Natural killer cell (primary cell): ENCODE measurements around the gene NPLOC4. TPM values are rescaled to one million over a fixed set of nuclear protein-coding genes. Genes with fewer than 3 reads are reported as not detected.

Source experiments
- ATAC-seq, 3 donors: fragments of 150-1000 bp in 2 of 3; fragments of 200-7000 bp in 1 of 3; cut with Tn5 transposase; 1 replicate in 1 of 3; 2 replicates in 2 of 3; pipeline ENCODE4 v1.10.0; 2021; ENCODE audit warnings: mild to moderate bottlenecking in 2 of 3, moderate library complexity in 2 of 3
- DNase-seq, 2 donors: peaks; one replicate each; pipeline versions ENCODE4 v3.0.0 to v3.0.0-alpha.2; 2013 to 2021; ENCODE audit warnings: mixed read lengths in 1 of 2
- H3K27ac ChIP-seq: one replicate; pipeline ENCODE4 v1.5.1; 2013; ENCODE audit warnings: mild to moderate bottlenecking, low read length
- H3K27me3 ChIP-seq: one replicate; pipeline ENCODE4 v1.6.1; 2013; ENCODE audit warnings: low read length; ENCODE audit not compliant: control insufficient read depth, insufficient read depth
- H3K36me3 ChIP-seq: one replicate; pipeline ENCODE4 v1.6.1; 2013; ENCODE audit warnings: low read length; ENCODE audit not compliant: control insufficient read depth, insufficient read depth
- H3K4me1 ChIP-seq: one replicate; pipeline ENCODE4 v1.6.1; 2013; ENCODE audit warnings: low read length; ENCODE audit not compliant: control insufficient read depth, insufficient read depth
- H3K4me3 ChIP-seq: one replicate; pipeline ENCODE4 v1.5.1; 2013; ENCODE audit warnings: low read length
- H3K9me3 ChIP-seq: one replicate; pipeline ENCODE4 v1.6.1; 2013; ENCODE audit warnings: low read length; ENCODE audit not compliant: control insufficient read depth, insufficient read depth
- H3K27ac Mint-ChIP-seq, 2 donors: one replicate each; pipeline ENCODE4 v1.8.0; 2022; ENCODE audit warnings: mild to moderate bottlenecking in 2 of 2, mixed read lengths in 2 of 2, moderate library complexity in 1 of 2
- H3K27me3 Mint-ChIP-seq, 2 donors: one replicate each; pipeline ENCODE4 v1.8.0; 2022; ENCODE audit warnings: low read depth in 2 of 2, mixed read lengths in 2 of 2
- H3K36me3 Mint-ChIP-seq: one replicate; pipeline ENCODE4 v1.8.0; 2022; ENCODE audit warnings: mixed read lengths
- H3K4me1 Mint-ChIP-seq, 2 donors: one replicate each; pipeline ENCODE4 v1.8.0; 2022; ENCODE audit warnings: mixed read lengths in 2 of 2
- H3K4me3 Mint-ChIP-seq: one replicate; pipeline ENCODE4 v1.8.0; 2022; ENCODE audit warnings: mild to moderate bottlenecking, moderate library complexity, mixed read lengths
- H3K9me3 Mint-ChIP-seq, 2 donors: one replicate each; pipeline ENCODE4 v1.8.0; 2022; ENCODE audit warnings: mixed read lengths in 2 of 2
- WGBS: methylation state at CpG from one replicate; pipeline ENCODE4 v1.1.7; 2013; ENCODE audit warnings: missing lambda C conversion rate; ENCODE audit not compliant: insufficient coverage; 5-methylcytosine and 5-hydroxymethylcytosine counted together
- intact Hi-C: fragments of 100-400 bp; cut with micrococcal nuclease; formaldehyde crosslinking; loops from one replicate; pipeline ENCODE4 v1.14.2; 2022
- total RNA-seq, 4 donors: library from RNA; stranded (reverse); fragments of 120-200 nt in 1 of 4; gene quantifications; one replicate each; pipeline versions ENCODE4 v1.2.3 to v1.2.4, GENCODE V29; 2013 to 2022
- TF ChIP-seq, protein P1 (sequence below): fragments of 200-600 bp; IDR thresholded peaks from one replicate; pipeline ENCODE4 v1.8.0; 2022; ENCODE audit warnings: antibody characterized with exemption

Gene NPLOC4
- total RNA-seq, 3 donors from 2014 or later (not counting 1 experiment from before 2014, with no cell fraction given) = 96.2 to 117 (median 99.1) TPM

DNA sequence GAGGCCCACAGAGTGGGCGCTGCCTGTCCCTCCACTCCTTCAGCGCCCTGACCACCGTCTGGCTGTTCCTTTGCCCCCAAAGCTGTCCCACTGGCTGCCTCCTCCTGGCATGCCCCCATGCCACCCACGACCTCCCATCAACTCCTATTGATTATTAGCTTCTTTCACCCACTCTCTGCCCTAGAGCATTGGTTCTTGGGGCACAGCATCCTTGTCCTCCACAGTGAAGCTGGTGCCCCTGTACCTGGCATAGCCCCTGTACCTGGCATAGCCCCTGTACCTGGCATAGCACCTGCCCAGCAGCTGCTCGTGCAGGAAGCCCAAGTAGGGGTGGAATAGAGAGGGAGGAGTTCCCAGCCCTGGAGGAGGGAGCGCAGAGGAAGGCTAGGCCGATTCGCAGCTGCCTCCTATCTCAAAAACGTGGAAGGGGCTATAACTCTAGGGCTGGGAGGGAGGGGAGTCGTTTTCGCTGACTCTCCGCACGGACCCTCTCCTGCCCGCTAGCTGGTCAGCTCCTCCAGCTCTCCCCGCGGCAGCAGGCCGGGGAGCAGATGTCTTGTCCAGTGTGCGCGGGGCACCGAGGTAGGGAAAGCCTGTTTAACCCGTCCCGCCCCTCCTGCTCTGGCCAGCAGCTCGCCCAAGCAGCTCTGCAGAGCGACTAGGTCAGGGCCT, 118.7 kb downstream of the NPLOC4 start:
- Histone ChIP-seq H3K36me3 (no peaks in the 10 kb centered on the region), H3K4me1 (peaks cover 62% of the 10 kb centered on the region), H3K27me3 (no peaks in the 10 kb centered on the region), H3K9me3 (no peaks in the 10 kb centered on the region), H3K4me3 (no peak overlapping the region), H3K27ac (peak overlapping the region; percentile 31)
- no peak for ATAC-seq
- intact Hi-C loops = loop anchor here (2.0 to 10.0 kb wide), 2 partner anchors 35 to 87 kb away; partner anchors contain the start of gene FAAP100
- Mint-ChIP-seq H3K27me3 (no peaks in the 10 kb centered on the region), H3K4me3 (peak overlapping the region; percentile 65), H3K27ac (peak overlapping the region in 1 of 2 donors; percentile 52), H3K4me1 (peaks cover 23 to 35% of the 10 kb centered on the region in 2 donors), H3K9me3 (no peaks in the 10 kb centered on the region), H3K36me3 (no peaks in the 10 kb centered on the region)
- TF ChIP-seq, protein P1, sequence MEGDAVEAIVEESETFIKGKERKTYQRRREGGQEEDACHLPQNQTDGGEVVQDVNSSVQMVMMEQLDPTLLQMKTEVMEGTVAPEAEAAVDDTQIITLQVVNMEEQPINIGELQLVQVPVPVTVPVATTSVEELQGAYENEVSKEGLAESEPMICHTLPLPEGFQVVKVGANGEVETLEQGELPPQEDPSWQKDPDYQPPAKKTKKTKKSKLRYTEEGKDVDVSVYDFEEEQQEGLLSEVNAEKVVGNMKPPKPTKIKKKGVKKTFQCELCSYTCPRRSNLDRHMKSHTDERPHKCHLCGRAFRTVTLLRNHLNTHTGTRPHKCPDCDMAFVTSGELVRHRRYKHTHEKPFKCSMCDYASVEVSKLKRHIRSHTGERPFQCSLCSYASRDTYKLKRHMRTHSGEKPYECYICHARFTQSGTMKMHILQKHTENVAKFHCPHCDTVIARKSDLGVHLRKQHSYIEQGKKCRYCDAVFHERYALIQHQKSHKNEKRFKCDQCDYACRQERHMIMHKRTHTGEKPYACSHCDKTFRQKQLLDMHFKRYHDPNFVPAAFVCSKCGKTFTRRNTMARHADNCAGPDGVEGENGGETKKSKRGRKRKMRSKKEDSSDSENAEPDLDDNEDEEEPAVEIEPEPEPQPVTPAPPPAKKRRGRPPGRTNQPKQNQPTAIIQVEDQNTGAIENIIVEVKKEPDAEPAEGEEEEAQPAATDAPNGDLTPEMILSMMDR = no peak
- 67% methylated on average over 24 of the region's 24 CpGs for WGBS
- peak in 1 of 2 donors; percentile 23 for DNase-seq

DNA sequence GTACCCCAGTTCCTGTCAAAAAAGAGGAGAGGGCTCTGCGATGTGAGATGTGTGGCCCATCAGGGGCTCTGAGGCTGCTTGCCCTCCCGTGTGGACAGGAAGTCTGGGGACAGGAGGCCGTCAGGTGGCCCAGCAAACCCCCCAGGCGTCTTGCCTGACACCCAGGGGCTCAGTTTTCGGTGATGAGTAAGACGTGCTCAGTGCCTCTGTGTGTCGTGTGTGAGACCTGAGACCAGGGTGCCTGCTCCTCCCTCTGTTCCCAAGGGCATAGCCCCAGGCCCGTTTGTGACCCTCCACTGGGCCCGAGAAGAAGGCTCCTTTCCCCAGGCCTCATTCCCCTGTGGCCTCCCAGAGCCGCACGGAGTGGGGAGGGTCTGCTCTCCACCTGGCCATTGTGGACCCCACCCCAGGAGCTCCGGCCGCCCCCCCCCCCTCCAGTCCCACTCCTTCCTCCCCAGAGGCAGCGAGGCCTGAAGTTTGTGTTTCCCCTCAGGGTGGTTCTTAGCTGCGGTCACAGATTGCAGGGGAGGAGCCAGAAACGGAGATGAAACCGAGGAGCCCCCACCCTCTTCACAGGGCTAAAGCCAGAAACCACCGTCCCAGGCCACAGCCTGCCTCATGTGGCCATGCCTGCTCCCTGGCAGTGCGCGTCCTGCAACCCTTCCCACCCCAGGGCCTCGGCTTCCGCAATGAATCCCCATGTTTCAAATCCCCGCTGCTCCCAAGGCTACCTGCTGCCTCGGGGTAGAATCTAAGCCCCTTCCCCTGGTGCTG, 119.4 kb downstream of the NPLOC4 start:
- peaks cover 24 to 37% of the 10 kb centered on the region in 2 donors for H3K4me1 Mint-ChIP-seq
- H3K36me3 ChIP-seq = no peaks in the 10 kb centered on the region
- peak overlapping the region in 1 of 2 donors; percentile 52 for H3K27ac Mint-ChIP-seq
- H3K27me3 Mint-ChIP-seq = no peaks in the 10 kb centered on the region
- peak overlapping the region; percentile 65 for H3K4me3 Mint-ChIP-seq
- intact Hi-C loops = loop anchor here (2.0 to 10.0 kb wide), 2 partner anchors 35 to 87 kb away; partner anchors contain the start of gene FAAP100
- no peaks in the 10 kb centered on the region for H3K27me3 ChIP-seq
- peak overlapping the region; percentile 67 for H3K27ac ChIP-seq
- no peaks in the 10 kb centered on the region for H3K9me3 Mint-ChIP-seq
- TF ChIP-seq, protein P1 = no peak
- ATAC-seq = no peak
- peak in 1 of 2 donors; percentile 46 for DNase-seq
- 42% methylated on average over 24 of the region's 24 CpGs for WGBS
- no peaks in the 10 kb centered on the region for H3K9me3 ChIP-seq
- peaks cover 61% of the 10 kb centered on the region for H3K4me1 ChIP-seq
- H3K4me3 ChIP-seq = peak overlapping the region; percentile 2
- no peaks in the 10 kb centered on the region for H3K36me3 Mint-ChIP-seq

DNA sequence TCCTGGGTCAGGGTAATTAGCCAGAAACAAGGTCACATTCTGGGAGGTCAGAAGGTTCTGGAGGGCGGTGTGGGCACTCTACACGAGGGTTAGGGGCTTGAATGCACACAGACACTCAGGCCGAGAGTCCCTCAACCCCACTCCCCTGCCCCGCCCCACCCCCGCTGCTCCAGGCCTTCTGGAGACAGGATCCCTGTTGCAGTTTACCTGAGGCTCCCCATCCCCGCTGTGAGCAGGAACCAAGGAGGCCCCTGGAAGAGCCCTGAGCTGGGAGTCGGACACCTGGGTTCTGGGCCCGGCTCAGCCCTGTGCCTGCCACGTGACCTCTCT, 119.9 kb downstream of the NPLOC4 start:
- no peaks in the 10 kb centered on the region for H3K36me3 Mint-ChIP-seq
- peaks cover 61% of the 10 kb centered on the region for H3K4me1 ChIP-seq
- H3K9me3 ChIP-seq = no peaks in the 10 kb centered on the region
- H3K36me3 ChIP-seq = peaks cover 1% of the 10 kb centered on the region
- peaks cover 26 to 38% of the 10 kb centered on the region in 2 donors for H3K4me1 Mint-ChIP-seq
- H3K27me3 Mint-ChIP-seq = no peaks in the 10 kb centered on the region
- intact Hi-C loops = loop anchor here (10.0 kb wide), 1 partner anchor 88 kb away; no protein-coding TSS in a partner anchor
- H3K9me3 Mint-ChIP-seq = no peaks in the 10 kb centered on the region
- WGBS = 82% methylated on average over 9 of the region's 9 CpGs
- ATAC-seq = no peak
- no peaks in the 10 kb centered on the region for H3K27me3 ChIP-seq
- H3K4me3 Mint-ChIP-seq = peak overlapping the region; percentile 37
- DNase-seq = no peak
- no peak overlapping the region for H3K4me3 ChIP-seq
- H3K27ac ChIP-seq = peak overlapping the region; percentile 67
- TF ChIP-seq, protein P1 = no peak
- H3K27ac Mint-ChIP-seq = no peak overlapping the region
